ENCODE results near the gene NUP188.
A peak's percentile ranks its signal among the peaks of the same experiment; 100 is the strongest.

The NUP188 gene, protein sequence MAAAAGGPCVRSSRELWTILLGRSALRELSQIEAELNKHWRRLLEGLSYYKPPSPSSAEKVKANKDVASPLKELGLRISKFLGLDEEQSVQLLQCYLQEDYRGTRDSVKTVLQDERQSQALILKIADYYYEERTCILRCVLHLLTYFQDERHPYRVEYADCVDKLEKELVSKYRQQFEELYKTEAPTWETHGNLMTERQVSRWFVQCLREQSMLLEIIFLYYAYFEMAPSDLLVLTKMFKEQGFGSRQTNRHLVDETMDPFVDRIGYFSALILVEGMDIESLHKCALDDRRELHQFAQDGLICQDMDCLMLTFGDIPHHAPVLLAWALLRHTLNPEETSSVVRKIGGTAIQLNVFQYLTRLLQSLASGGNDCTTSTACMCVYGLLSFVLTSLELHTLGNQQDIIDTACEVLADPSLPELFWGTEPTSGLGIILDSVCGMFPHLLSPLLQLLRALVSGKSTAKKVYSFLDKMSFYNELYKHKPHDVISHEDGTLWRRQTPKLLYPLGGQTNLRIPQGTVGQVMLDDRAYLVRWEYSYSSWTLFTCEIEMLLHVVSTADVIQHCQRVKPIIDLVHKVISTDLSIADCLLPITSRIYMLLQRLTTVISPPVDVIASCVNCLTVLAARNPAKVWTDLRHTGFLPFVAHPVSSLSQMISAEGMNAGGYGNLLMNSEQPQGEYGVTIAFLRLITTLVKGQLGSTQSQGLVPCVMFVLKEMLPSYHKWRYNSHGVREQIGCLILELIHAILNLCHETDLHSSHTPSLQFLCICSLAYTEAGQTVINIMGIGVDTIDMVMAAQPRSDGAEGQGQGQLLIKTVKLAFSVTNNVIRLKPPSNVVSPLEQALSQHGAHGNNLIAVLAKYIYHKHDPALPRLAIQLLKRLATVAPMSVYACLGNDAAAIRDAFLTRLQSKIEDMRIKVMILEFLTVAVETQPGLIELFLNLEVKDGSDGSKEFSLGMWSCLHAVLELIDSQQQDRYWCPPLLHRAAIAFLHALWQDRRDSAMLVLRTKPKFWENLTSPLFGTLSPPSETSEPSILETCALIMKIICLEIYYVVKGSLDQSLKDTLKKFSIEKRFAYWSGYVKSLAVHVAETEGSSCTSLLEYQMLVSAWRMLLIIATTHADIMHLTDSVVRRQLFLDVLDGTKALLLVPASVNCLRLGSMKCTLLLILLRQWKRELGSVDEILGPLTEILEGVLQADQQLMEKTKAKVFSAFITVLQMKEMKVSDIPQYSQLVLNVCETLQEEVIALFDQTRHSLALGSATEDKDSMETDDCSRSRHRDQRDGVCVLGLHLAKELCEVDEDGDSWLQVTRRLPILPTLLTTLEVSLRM (N-terminal part only)

GRCh38 chr9:128947527-128948301, at the start of gene NUP188, which contains the start of gene DOLK:
Gene NUP188, plus strand, starts transcription at chr9:128947699. Its CDS starts 21 bp downstream, at chr9:128947720.
Gene DOLK, minus strand, starts transcription at chr9:128947603. Its CDS starts 300 bp downstream, at chr9:128947303.
- DNase-seq (ENCODE audit: low spot score): peak; percentile 91

- no peak for DNase-seq (ENCODE audit: low spot score)
Measured at GRCh38 chr9:128898382-128898781, 49.1 kb upstream of the NUP188 start.

- DNase-seq (ENCODE audit: low spot score): no peak
Measured at GRCh38 chr9:128898845-128899565, 48.5 kb upstream of the NUP188 start.

DNA sequence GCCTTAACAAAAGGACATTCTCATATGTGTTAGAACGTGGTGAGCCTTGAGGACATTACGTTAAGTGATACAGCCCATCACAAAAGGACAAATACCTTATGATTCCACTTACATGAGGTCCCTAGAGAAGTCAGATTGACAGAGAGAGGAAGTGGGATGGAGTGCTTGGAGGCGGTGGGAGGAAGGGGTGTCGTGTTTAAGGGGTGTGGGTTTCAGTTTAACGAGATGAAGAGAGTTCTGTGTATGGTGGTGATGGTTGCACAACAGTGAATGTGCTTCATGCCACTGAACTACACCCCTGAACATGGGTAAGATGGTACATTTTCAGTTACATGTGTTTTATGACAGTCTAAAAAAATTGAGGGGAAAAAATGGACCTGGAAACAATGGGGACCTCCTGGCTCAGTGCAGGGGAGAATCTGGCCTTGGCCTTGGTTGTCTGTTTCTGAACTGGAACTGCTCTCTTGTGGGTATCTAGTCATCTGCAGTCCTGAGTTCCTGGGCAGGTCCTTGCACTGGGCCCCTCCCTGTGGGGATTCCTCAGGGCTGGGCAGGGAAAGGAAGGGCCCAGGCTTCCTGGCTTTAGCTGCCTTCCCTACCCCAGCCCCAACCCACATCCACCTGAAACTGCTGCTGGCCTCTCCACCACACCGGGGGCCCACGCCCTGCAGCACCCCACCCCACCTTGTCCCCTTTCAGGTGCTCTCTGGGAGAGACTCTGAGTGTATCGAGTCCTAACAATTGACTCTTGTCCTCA, 47.8 kb upstream of the NUP188 start:
- no peak for DNase-seq (ENCODE audit: low spot score)

DNA sequence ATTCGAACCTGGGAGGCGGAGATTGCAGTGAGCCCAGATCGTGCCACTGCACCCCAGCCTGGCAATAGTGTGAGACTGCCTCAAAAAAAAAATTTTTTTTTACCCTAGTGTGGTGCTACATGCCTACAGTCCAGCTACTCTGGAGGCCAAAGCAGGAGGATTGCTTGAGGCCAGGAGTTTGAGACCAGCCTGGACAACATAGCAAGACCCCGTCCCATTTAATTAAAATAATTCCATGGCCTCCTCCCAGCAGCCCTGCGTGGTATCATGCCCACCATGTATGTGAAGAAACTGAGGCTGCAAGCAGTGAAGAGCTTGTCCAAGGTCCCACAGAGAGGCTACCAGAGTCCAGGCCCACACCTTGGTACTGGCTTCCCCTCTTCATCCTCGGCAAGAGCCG, 46.1 kb upstream of the NUP188 start:
- no peak for DNase-seq (ENCODE audit: low spot score)

DNA sequence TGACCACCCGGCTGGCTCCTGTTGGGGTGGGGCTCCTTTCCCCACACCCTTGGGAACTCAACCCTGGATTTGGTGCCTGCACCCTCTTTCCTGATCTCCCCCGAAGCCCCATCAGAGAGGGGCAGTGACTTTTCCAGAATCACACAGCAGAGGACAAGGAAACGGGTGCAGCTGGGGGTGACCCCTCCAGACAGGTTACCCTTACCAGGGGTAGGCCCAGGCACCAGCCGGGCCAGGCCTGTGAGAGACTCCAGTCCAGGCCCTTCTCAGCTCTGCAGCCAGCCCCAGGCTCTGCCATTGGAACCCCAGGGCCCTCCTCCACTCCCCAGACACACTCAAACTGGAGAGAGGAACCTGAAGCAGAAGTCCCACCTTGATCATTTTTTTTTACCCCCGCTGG, 45.7 kb upstream of the NUP188 start:
- no peak for DNase-seq (ENCODE audit: low spot score)

DNA sequence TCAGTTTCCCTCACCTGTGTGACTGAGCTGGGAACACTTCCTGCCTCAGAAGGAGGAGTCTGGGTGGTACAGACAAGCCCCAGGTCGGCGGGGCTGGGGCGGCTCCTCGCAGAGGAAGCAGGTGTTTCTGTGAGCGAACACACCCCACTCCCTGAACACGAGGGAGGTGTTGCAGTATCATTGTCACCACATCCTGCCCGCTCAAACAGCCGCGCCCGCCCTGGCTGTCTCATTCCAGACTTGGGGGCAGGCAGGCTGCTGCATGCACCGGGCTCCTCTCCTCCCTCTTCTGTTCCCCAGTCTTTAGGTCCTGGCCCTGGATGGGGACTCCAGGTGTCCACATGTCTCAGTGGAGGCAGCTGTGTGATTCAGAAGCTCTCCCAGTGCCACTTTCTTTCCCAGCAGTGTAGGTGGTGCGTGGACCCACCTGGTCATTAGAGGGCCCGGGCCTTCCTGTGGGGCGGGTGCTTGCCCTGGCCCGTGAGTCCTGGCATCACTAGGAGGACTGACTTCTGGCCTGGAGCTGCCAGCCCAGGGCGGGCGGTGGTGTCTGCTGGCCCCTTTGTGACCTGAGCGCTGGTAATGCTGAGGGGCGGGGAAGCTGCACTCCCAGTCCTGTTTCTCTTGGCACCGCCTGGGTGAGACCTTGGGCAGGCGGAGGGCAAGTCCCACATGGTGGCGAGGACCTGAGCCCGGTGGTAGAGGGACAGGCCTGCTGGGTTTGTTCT, 45.0 kb upstream of the NUP188 start:
- no peak for DNase-seq (ENCODE audit: low spot score)

DNA sequence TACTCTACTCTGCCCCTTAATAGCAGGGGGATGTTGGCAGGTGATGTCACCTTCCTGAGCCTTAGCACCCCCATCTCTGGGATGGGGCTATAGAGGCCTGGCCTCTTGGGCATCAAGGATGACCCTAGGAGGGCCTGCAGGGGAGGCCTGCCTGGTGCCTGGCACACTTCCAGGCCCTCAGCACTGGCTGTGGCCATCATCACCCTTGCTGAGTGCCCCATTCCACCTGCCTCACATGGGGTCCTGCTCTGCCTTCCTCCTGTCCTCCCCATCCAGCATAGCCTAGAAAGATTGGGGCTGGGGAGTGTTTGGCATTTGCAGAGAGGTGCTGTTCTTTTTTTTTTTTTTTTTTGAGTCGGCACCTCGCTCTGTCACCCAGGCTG, 44.4 kb upstream of the NUP188 start:
- no peak for DNase-seq (ENCODE audit: low spot score)

DNA sequence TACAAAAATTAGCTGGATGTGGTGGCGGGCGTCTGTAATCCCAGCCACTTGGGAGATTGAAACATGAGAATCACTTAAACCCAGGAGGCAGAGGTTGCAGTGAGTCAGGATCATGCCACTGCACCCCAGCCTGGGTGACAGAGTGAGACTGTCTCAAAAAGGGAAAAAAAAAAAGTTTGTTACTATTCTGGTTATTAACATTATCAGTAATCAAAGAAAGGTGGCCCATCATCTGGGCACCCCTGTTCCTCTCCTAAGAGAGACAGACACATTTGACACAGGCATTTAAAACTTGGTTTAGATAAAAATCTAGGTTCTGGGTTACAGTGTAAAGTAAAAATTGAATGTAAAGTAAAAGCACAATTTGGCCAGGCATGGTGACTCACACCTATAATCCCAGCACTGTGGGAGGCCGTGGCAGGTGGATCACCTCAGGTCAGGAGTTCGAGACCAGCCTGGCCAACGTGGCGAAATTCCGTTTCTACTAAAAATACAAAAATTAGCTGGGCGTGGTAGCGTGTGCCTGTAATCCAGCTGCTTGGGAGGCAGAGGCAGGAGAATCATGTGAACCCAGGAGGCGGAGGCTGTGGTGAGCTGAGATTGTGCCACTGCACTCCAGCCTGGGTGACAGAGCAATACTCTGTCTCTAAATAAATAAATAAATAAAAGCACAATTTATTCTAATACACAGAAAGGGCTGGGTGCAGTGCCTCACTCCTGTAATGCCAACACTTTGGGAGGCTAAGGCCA, 43.5 kb upstream of the NUP188 start:
- no peak for DNase-seq (ENCODE audit: low spot score)

GRCh38 chr9:128905964-128906363, 41.5 kb upstream of the NUP188 start:
- no peak for DNase-seq (ENCODE audit: low spot score)

DNA sequence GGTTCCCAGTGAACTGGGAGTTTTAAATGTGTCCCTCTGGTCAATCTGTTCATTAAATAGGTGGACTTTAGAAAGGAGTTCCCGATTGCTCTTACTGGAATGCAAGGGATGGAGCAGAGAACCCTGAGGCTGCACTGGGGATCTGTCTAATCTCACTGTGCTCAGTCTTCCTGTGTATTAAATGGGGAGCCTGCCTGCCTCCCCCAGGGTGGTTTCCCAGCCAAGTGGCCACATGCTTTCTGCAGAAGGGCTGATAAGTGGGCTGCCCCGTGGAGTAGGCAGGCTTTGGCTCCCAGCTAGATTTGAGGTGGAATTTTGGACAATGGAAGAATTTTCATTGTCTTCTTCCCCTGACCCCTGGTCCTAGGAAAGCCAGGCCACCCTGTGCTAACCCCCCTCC, 40.8 kb upstream of the NUP188 start:
- DNase-seq (ENCODE audit: low spot score): no peak

DNA sequence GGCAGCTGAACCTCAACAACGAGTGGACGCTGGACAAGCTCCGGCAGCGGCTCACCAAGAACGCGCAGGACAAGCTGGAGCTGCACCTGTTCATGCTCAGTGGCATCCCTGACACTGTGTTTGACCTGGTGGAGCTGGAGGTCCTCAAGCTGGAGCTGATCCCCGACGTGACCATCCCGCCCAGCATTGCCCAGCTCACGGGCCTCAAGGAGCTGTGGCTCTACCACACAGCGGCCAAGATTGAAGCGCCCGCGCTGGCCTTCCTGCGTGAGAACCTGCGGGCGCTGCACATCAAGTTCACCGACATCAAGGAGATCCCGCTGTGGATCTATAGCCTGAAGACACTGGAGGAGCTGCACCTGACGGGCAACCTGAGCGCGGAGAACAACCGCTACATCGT, 39.1 kb upstream of the NUP188 start:
- DNase-seq (ENCODE audit: low spot score): no peak

DNA sequence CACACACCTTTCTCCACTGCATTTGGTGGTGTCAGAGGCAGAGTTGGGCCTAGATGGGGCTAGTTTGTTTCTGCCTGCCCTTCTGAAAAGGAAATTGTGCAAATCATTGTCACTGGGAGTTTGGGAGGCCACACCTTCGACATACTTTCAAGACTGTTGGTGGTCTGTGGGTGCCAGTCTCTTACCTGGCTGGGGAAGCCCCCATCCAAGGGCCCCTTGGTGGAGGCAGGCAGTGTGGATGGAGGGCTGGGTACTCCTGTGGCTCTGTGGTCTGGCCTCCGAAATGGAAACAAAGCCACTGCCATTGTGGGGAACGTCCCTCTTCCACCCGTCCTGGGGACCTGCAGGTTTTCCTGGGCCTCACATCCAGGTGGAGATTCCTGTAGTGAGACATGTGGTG, 37.6 kb upstream of the NUP188 start:
- no peak for DNase-seq (ENCODE audit: low spot score)

- DNase-seq (ENCODE audit: low spot score): no peak
Measured at GRCh38 chr9:128910906-128911305, 36.6 kb upstream of the NUP188 start.

GRCh38 chr9:128911529-128912035, 35.9 kb upstream of the NUP188 start:
- DNase-seq (ENCODE audit: low spot score): no peak

GRCh38 chr9:128912270-128912853, 35.1 kb upstream of the NUP188 start:
- no peak for DNase-seq (ENCODE audit: low spot score)

DNA sequence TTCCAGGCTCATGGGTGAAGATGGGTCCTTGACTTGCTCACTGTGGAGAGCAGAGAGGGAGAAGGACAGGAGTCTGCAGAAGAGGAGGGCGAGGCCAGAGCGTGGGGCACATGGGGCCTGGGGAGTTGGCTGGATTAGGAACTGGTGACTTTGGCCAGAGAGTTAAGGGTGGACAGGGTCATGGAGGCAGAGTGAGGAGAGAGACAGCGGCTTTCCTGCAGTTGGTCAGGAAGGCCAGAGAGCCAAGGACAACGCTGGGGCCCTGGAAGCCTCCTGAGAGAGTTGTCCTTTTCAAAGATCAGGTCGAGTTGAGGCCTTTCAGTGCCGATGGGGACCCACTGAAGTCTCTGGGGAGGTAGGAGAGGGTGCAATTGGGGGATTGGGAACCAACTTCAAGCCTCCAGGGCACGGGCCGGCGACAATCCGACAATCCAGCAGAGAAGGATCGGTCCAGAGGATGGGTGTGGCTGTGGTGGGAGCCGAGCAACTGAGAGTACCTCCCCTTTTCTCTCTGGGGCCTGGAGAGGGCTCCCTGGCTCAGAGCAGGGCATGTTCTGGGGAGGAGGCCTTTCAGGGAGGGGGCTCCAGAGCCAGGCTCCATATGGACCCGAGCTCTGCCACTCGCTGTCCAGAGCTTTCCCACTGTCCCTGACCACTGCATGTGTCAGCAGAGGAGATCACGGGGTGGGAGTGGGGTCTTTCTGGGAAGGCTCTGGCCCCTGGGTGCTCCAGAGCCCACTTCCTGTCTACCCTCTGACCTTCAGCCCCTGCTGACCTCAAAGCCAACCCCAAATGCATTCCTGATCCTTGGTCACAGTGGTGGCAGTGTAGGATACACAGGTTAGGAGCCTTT, 34.2 kb upstream of the NUP188 start:
- no peak for DNase-seq (ENCODE audit: low spot score)

All from pons (tissue), 1 donor.